HG03565 (cell line): ENCODE measurements around the gene CCT8.
"Not testable (repeated sequence)": the region's sequence is repeated elsewhere in the genome, so short reads cannot be mapped to it uniquely, and the experiment has no call there.

Source experiments
- ATAC-seq: cut with Tn5 transposase; IDR thresholded peaks from one replicate; pipeline ENCODE4 v1.9.1; 2021; ENCODE audit warnings: mild to moderate bottlenecking, moderate library complexity; ENCODE audit not compliant: unreplicated experiment

The CCT8 gene

DNA sequence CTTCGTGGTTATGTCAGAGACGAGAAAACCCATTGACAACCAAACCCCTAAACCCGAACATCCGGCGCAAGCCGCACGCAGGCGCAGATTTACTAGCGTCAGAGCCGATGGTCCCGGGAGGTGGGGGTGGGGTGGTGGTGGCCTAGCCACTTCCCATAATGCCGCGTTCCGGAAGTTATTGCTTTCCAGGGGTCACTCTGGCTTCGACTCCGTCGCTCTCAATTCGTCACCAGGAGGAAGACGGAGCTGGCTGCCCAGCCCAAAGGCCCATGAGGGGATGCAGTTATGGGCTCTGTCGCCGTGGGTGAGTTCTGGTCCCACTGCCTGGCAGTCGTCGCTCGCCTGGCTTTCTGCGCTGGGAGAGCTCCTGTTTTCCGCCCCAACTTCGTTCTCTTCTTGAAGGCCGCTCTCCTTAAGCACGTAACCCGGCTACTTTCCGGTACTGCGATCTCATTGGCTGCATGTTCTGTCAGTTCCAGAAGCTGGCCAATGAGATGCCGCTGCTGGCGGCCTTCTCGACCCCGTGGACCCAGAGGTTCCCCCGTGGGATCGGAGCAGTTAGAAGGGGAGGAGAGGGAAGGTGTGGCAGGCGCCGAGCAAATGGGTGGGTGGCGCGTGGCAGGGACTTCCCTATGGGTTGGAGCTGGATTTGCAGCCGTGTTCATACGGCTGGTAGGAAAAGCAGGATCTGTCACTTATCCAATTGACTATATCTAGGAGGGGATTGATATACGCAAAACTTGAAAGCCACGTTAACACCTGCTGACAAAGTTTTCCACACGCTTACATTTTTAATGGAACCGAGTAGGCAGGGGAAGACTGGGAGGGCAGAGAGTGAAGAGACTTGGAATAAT lies 48.7 kb downstream of the CCT8 start, which contains the start of gene USP16:
TSS of gene USP16 (plus strand) at position 195 of the 854 bp plus-strand sequence. CDS start 3,246 bp downstream, outside the sequence.
- peak; percentile 95 for ATAC-seq

DNA sequence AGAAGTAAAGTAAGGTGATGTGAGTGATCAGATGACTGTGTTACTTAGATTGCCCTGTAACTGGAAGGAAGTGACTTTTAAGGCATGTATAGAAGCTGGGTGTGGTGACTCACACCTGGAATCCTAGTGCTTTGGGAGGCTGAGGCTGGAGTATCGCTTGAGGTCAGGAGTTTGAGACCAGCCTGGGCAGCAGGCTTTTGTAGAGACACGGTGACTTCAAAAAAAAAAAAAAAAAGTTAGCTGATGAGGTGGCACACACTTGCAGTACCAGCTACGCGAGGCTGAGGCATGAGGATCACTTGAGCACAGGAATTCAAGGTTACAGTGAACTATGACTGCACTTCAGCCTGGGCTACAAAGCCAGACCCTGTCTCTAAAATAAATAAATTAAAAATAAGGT lies 51.3 kb downstream of the CCT8 start:
- ATAC-seq: no peak

DNA sequence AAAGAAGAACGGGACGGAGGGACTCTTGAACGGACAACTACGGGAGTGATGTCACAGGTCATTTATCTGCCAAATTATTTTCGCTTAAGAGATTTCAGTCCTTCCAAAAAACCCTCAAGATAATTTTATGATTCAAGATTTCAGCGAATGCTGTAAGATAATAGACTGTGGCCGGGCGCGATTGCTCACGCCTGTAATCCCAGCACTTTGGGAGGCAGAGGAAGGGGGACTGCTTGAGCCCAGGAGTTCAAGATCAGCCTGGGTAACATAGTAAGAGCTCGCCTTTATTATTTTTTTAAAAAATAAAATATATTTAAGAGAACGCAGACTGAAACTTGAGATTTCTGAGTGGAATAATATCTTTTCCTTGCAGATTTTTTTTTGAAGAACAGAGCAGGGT lies 54.9 kb downstream of the CCT8 start:
- no peak for ATAC-seq

DNA sequence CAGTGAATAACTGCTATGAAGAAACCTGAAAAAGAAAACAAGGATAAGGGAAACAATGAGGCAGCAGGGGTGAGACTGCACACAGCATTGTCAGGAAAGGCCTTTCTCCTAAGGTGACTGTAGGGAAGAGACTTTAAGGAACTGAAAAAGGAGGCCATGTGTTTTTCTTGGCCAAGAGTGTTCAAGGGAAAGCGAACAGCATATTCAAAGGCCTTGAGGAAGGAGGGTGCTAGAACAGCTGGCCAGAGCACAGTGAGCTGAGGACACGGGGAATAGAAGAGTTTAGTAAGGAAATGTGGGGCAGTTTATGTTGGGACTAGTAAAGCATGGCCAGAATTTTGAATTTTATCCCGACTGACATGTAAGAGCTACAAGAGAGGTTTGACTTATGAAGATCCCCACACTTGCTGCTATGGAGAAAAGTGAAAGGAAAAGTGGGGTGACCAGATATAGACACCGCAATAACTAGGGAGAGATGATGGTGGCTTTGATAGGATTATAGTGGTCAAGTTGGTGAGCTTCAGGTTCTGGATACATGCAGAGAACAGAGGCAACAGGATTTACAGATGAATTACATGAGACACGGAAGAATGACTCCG lies 55.7 kb downstream of the CCT8 start:
- ATAC-seq: no peak

DNA sequence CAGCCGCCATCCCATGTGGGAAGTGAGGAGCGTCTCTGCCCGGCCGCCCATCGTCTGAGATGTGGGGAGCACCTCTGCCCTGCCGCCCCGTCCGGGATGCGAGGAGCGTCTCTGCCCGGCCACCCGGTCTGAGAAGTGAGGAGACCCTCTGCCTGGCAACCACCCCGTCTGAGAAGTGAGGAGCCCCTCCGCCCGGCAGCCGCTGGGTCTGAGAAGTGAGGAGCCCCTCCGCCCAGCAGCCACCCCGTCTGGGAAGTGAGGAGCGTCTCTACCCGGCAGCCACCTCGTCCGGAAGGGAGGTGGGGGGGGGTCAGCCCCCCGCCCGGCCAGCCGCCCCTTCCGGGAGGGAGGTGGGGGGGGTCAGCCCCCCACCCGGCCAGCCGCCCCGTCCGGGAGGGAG lies 62.2 kb downstream of the CCT8 start:
- not testable (repeated sequence) for ATAC-seq

DNA sequence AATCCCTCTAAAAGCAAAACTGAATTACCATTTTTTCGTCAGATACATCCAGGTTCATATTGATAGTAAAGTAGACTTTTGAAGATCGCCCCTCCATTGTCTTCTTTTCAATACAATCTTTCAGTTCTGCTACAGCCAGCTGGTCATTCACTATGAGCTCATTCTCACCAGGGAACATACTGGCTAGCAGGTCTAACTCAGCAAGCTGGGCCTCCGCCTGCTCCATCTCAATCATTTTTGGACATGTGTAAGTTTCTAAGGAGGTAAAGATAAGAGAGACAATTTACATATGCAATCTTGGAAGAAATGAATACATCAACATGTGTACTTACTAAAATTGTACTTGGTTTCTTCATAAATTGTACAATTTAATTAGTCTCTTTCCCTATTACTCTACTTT lies 65.1 kb downstream of the CCT8 start:
- no peak for ATAC-seq

DNA sequence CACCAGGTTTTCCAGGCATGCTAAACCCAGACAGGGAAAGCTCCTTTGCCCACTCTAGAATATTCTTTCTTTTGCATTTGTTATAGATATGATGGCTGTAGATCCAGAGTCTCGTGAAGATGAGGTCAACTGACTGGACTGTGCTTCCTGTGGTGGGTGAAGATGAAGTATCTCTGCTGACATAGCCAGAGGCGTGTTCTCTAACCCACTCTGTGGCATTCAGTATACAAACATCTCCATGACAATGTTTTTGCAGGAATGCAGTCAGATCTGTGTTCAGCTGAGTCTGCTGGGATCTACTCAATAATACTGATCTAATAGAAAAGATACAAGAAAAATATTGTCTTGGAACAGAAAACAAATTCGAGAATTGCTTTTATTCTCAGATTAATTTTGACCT lies 65.6 kb downstream of the CCT8 start:
- ATAC-seq: no peak

DNA sequence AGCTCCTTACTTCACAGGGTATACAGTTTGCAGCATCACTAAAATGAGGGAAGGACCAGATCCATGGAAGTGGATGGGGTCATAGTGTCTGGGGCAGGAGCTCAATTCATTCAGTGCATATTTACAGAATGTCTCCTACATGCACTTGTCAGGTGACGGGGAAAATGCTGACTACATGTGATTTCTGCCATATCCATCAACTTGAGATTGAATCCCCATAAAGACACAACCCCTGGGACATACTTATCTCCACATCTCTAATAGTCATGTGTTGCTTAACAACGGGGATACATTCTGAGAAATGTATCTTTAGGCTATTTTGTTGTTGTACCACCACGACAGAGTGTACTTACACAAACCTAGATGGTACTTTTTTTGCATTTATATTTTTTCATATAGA lies 66.3 kb downstream of the CCT8 start:
- no peak for ATAC-seq
